Measurements from ENCODE around the gene HACD2.

GRCh38 chr3:123608263-123608937 lies 23.5 kb upstream of the HACD2 start:
- TF ChIP-seq CTCF (IDR thresholded peaks at IDR 0.05) = no peak
- TF ChIP-seq POLR2A (IDR thresholded peaks at IDR 0.05) = no peak

Data from testis (tissue), 2 donors.